ENCODE data around the gene FAM47E. TPM values are rescaled to one million over a fixed set of nuclear protein-coding genes. Genes with fewer than 3 reads are reported as not detected.

The FAM47E gene
- total and polyA plus RNA-seq, 7 experiments from 2014 or later, result 0.24 to 0.79 (median 0.45) TPM; not detected in 2

- H3K9me3 ChIP-seq (ENCODE audit: control insufficient read depth in 2 of 3, low read length in 3 of 3), result peaks cover 0 to 5% (median 3%) of the 10 kb centered on the region in 3 experiments
- ChIA-PET CTCF (no interaction called here), POLR2A (interaction anchor here (1.6 kb wide), 1 partner anchor 9 kb away, joined by 4 read pairs; no protein-coding TSS in a partner anchor)
- no peaks in the 10 kb centered on the region for H3K4me1 ChIP-seq (ENCODE audit: control insufficient read depth in 2 of 2, insufficient read depth in 2 of 2, low read length in 2 of 2)
- H3K27me3 ChIP-seq (ENCODE audit: control insufficient read depth in 2 of 2, insufficient read depth in 2 of 2, low read length in 2 of 2), result no peaks in the 10 kb centered on the region
- DNase-seq (no peak), ATAC-seq (no peak)
- intact Hi-C loops (cut with micrococcal nuclease), result no loop called here
- H3K4me3 ChIP-seq (ENCODE audit: low read length), result no peak overlapping the region
- Mint-ChIP-seq H3K36me3 (peaks cover 2 to 17% (median 12%) of the 10 kb centered on the region in 5 donors), H3K4me3 (no peak overlapping the region), H3K9me3 (peaks cover 6 to 54% (median 28%) of the 10 kb centered on the region in 11 donors), H3K27ac (no peak overlapping the region), H3K4me1 (no peaks in the 10 kb centered on the region), H3K27me3 (peaks cover 0 to 50% (median 29%) of the 10 kb centered on the region in 5 donors)
- H3K27ac ChIP-seq (ENCODE audit: low read depth, low read length), result no peak overlapping the region
- no peaks in the 10 kb centered on the region for H3K36me3 ChIP-seq (ENCODE audit: control insufficient read depth in 2 of 3, insufficient read depth in 3 of 3, low read length in 3 of 3)
Measured at GRCh38 chr4:76316131-76316530, 64.6 kb downstream of the FAM47E start.

- Histone ChIP-seq H3K4me1 (ENCODE audit: control insufficient read depth in 2 of 2, insufficient read depth in 2 of 2, low read length in 2 of 2) (no peaks in the 10 kb centered on the region), H3K9me3 (ENCODE audit: control insufficient read depth in 2 of 3, low read length in 3 of 3) (peaks cover 0 to 16% (median 4%) of the 10 kb centered on the region in 3 experiments), H3K36me3 (ENCODE audit: control insufficient read depth in 2 of 3, insufficient read depth in 3 of 3, low read length in 3 of 3) (no peaks in the 10 kb centered on the region), H3K27me3 (ENCODE audit: control insufficient read depth in 2 of 2, insufficient read depth in 2 of 2, low read length in 2 of 2) (no peaks in the 10 kb centered on the region), H3K27ac (ENCODE audit: low read depth, low read length) (no peak overlapping the region), H3K4me3 (ENCODE audit: low read length) (no peak overlapping the region)
- H3K9me3 Mint-ChIP-seq, result peaks cover 0 to 54% (median 30%) of the 10 kb centered on the region in 11 donors
- CTCF ChIA-PET, result no interaction called here
- intact Hi-C loops (cut with micrococcal nuclease), result no loop called here
- no peaks in the 10 kb centered on the region for H3K4me1 Mint-ChIP-seq
- POLR2A ChIA-PET, result no interaction called here
- no peak for ATAC-seq
- peaks cover 0 to 11% (median 4%) of the 10 kb centered on the region in 5 donors for H3K36me3 Mint-ChIP-seq
- no peak for DNase-seq
- H3K4me3 Mint-ChIP-seq, result no peak overlapping the region
- no peak overlapping the region for H3K27ac Mint-ChIP-seq
- peaks cover 0 to 24% (median 11%) of the 10 kb centered on the region in 5 donors for H3K27me3 Mint-ChIP-seq
Measured at GRCh38 chr4:76322236-76322635, 70.7 kb downstream of the FAM47E start.

GRCh38 chr4:76325072-76325471 is 73.6 kb downstream of the FAM47E start:
- Histone ChIP-seq H3K27ac (ENCODE audit: low read depth, low read length) (no peak overlapping the region), H3K9me3 (ENCODE audit: control insufficient read depth in 2 of 3, low read length in 3 of 3) (peaks cover 0 to 19% (median 4%) of the 10 kb centered on the region in 3 experiments), H3K36me3 (ENCODE audit: control insufficient read depth in 2 of 3, insufficient read depth in 3 of 3, low read length in 3 of 3) (no peaks in the 10 kb centered on the region), H3K27me3 (ENCODE audit: control insufficient read depth in 2 of 2, insufficient read depth in 2 of 2, low read length in 2 of 2) (no peaks in the 10 kb centered on the region), H3K4me3 (ENCODE audit: low read length) (no peak overlapping the region), H3K4me1 (ENCODE audit: control insufficient read depth in 2 of 2, insufficient read depth in 2 of 2, low read length in 2 of 2) (no peaks in the 10 kb centered on the region)
- no peaks in the 10 kb centered on the region for H3K4me1 Mint-ChIP-seq
- ChIA-PET CTCF (no interaction called here), POLR2A (no interaction called here)
- no peak for DNase-seq
- no peak overlapping the region for H3K4me3 Mint-ChIP-seq
- no peak overlapping the region for H3K27ac Mint-ChIP-seq
- ATAC-seq, result no peak
- peaks cover 0 to 12% (median 11%) of the 10 kb centered on the region in 5 donors for H3K27me3 Mint-ChIP-seq
- peaks cover 0 to 47% (median 27%) of the 10 kb centered on the region in 11 donors for H3K9me3 Mint-ChIP-seq
- H3K36me3 Mint-ChIP-seq, result peaks cover 0 to 22% (median 5%) of the 10 kb centered on the region in 5 donors
- intact Hi-C loops (cut with micrococcal nuclease), result no loop called here

- Mint-ChIP-seq H3K4me1 (no peaks in the 10 kb centered on the region), H3K36me3 (peaks cover 0 to 22% (median 5%) of the 10 kb centered on the region in 5 donors), H3K9me3 (peaks cover 0 to 41% (median 20%) of the 10 kb centered on the region in 11 donors), H3K27me3 (peaks cover 0 to 11% (median 7%) of the 10 kb centered on the region in 5 donors), H3K27ac (peak overlapping the region in 1 of 9 donors; percentile 15), H3K4me3 (no peak overlapping the region)
- Histone ChIP-seq H3K9me3 (ENCODE audit: control insufficient read depth in 2 of 3, low read length in 3 of 3) (peaks cover 0 to 19% (median 4%) of the 10 kb centered on the region in 3 experiments), H3K27ac (ENCODE audit: low read depth, low read length) (no peak overlapping the region), H3K4me1 (ENCODE audit: control insufficient read depth in 2 of 2, insufficient read depth in 2 of 2, low read length in 2 of 2) (no peaks in the 10 kb centered on the region), H3K27me3 (ENCODE audit: control insufficient read depth in 2 of 2, insufficient read depth in 2 of 2, low read length in 2 of 2) (no peaks in the 10 kb centered on the region), H3K4me3 (ENCODE audit: low read length) (no peak overlapping the region), H3K36me3 (ENCODE audit: control insufficient read depth in 2 of 3, insufficient read depth in 3 of 3, low read length in 3 of 3) (no peaks in the 10 kb centered on the region)
- ChIA-PET CTCF (no interaction called here), POLR2A (no interaction called here)
- intact Hi-C loops (cut with micrococcal nuclease), result no loop called here
- DNase-seq (no peak), ATAC-seq (no peak)
Measured at GRCh38 chr4:76326515-76326914, 75.0 kb downstream of the FAM47E start.

Other genes starting within 250 kb of the FAM47E start
- not detected for gene CXCL9, start 244.2 kb upstream of the FAM47E start, total RNA-seq
- gene CXCL9, start 244.2 kb upstream of the FAM47E start, polyA plus RNA-seq, result not detected
- 1 to 10 TPM in 1 of 5 experiments, under 1 TPM in 1, not detected in 3; 0.32 to 2.3 TPM for gene CXCL10, start 228.2 kb upstream of the FAM47E start, total RNA-seq
- not detected for gene CXCL10, start 228.2 kb upstream of the FAM47E start, polyA plus RNA-seq
- not detected for gene CXCL11, start 215.7 kb upstream of the FAM47E start, total RNA-seq
- gene CXCL11, start 215.7 kb upstream of the FAM47E start, polyA plus RNA-seq, result not detected
- gene ART3, start 177.0 kb upstream of the FAM47E start, total RNA-seq, result not detected
- not detected for gene ART3, start 177.0 kb upstream of the FAM47E start, polyA plus RNA-seq
- 10 to 100 TPM; 51.1 to 82.0 (median 65.5) TPM for gene NUP54, start 103.3 kb upstream of the FAM47E start, total RNA-seq
- gene NUP54, start 103.3 kb upstream of the FAM47E start, polyA plus RNA-seq, result 10 to 100 TPM; 46.0 to 53.8 TPM
- 10 to 100 TPM; 13.5 to 35.7 (median 29.1) TPM for gene SCARB2, start 37.9 kb upstream of the FAM47E start, total RNA-seq
- 10 to 100 TPM; 12.6 to 14.7 TPM for gene SCARB2, start 37.9 kb upstream of the FAM47E start, polyA plus RNA-seq
- 1 to 10 TPM in 1 of 5 experiments, under 1 TPM in 3, not detected in 1; 0.62 to 2.1 (median 0.85) TPM for gene STBD1, start 55.0 kb downstream of the FAM47E start, total RNA-seq
- under 1 TPM; 0.27 to 0.44 TPM for gene STBD1, start 55.0 kb downstream of the FAM47E start, polyA plus RNA-seq
- not detected for gene CCDC158, start 169.4 kb downstream of the FAM47E start, total RNA-seq
- not detected for gene CCDC158, start 169.4 kb downstream of the FAM47E start, polyA plus RNA-seq
- not detected for gene SHROOM3, start 183.5 kb downstream of the FAM47E start, total RNA-seq
- gene SHROOM3, start 183.5 kb downstream of the FAM47E start, polyA plus RNA-seq, result not detected

Data from naive thymus-derived CD4-positive, alpha-beta T cell (primary cell).